K562 (cell line): ENCODE measurements around the gene PBX2.

ENCODE experiments used
- ATF2 ChIP-seq: sonication (generic); formaldehyde crosslinking; IDR thresholded peaks from 2 replicates; pipeline ENCODE4 v1.8.1; 2022; ENCODE audit warnings: missing genetic modification reagents
- CTCF ChIP-seq, 3 experiments: IDR thresholded peaks in 2 of 3; conservative IDR thresholded peaks in 1 of 3; 2 replicates each; pipeline ENCODE4 v1.5.1; 2011 to 2012; ENCODE audit warnings: low read length in 3 of 3, mild to moderate bottlenecking in 3 of 3, control low read depth in 2 of 3, improper control_type of control experiment in 1 of 3, inconsistent platforms in 1 of 3, low read depth in 1 of 3, mixed read lengths in 1 of 3, moderate library complexity in 1 of 3; ENCODE audit not compliant: insufficient read depth in 2 of 3
- DDX20 ChIP-seq: fragments of 450-650 bp; IDR thresholded peaks from 2 replicates; pipeline ENCODE4 v1.6.1; 2016; ENCODE audit warnings: missing genetic modification characterization, low read depth, mild to moderate bottlenecking, missing compliant biosample characterization, moderate library complexity
- ELK1 ChIP-seq: sonication (generic); formaldehyde crosslinking; IDR thresholded peaks from 2 replicates; pipeline ENCODE4 v1.8.1; 2022; ENCODE audit warnings: missing genetic modification reagents
- EZH2 ChIP-seq: IDR thresholded peaks from 2 replicates; pipeline ENCODE4 v1.6.1; 2012; ENCODE audit warnings: low read depth, mild to moderate bottlenecking, inconsistent platforms, low read length, borderline replicate concordance
- PML ChIP-seq: IDR thresholded peaks from 2 replicates; pipeline ENCODE4 v1.6.1; 2012; ENCODE audit warnings: low read length, inconsistent platforms
- POLR2A ChIP-seq: fragments of 450-650 bp; conservative IDR thresholded peaks from 2 replicates; pipeline ENCODE4 v1.6.1; 2016
- SP2 ChIP-seq: IDR thresholded peaks from 2 replicates; pipeline ENCODE4 v1.6.1; 2011; ENCODE audit warnings: mild to moderate bottlenecking, low read depth, low read length, moderate library complexity; ENCODE audit not compliant: poor library complexity, severe bottlenecking; ENCODE audit errors: extremely low read depth
- USF2 ChIP-seq: sonication (generic); formaldehyde crosslinking; IDR thresholded peaks from 2 replicates; pipeline ENCODE4 v1.5.0; 2020; ENCODE audit warnings: missing genetic modification reagents
- ZNF217 ChIP-seq: sonication (generic); formaldehyde crosslinking; IDR thresholded peaks from 2 replicates; pipeline ENCODE4 v1.8.0; 2022; ENCODE audit warnings: mild to moderate bottlenecking, missing genetic modification reagents
- ZNF398 ChIP-seq: fragments of 250-450 bp; sonication (Bioruptor Pico); IDR thresholded peaks from 2 replicates; pipeline ENCODE4 v1.8.0; 2021; ENCODE audit warnings: moderate library complexity, mild to moderate bottlenecking, inconsistent platforms
- TF ChIP-seq, protein P1 (sequence below): fragments of 450-650 bp; formaldehyde crosslinking; conservative IDR thresholded peaks from 2 replicates; pipeline ENCODE4 v1.4.0; 2022; ENCODE audit warnings: mild to moderate bottlenecking, missing genetic modification characterization
- TF ChIP-seq, protein P2 (sequence below): sonication (generic); formaldehyde crosslinking; IDR thresholded peaks from 2 replicates; pipeline ENCODE4 v1.9.0; 2022; ENCODE audit warnings: mild to moderate bottlenecking, missing genetic modification reagents

GRCh38 chr6:32220021-32220420 lies 30.0 kb upstream of the PBX2 start:
- TF ChIP-seq ZNF217 (CRISPR knock-in tag) (no peak), POLR2A (no peak), PML (no peak), DDX20 (tag) (no peak), ZNF398 (CRISPR knock-in tag) (no peak), ATF2 (CRISPR knock-in tag) (no peak), CTCF (IDR thresholded peaks at IDR 0.05 in 2 of 3, conservative IDR thresholded peaks at IDR 0.05 in 1 of 3; ENCODE audit: insufficient read depth in 2 of 3, low read depth in 1 of 3, low read length in 3 of 3) (no peak), ELK1 (CRISPR knock-in tag) (no peak), EZH2 (no peak), USF2 (CRISPR knock-in tag) (no peak), SP2 (no peak)
- TF ChIP-seq, protein P1, sequence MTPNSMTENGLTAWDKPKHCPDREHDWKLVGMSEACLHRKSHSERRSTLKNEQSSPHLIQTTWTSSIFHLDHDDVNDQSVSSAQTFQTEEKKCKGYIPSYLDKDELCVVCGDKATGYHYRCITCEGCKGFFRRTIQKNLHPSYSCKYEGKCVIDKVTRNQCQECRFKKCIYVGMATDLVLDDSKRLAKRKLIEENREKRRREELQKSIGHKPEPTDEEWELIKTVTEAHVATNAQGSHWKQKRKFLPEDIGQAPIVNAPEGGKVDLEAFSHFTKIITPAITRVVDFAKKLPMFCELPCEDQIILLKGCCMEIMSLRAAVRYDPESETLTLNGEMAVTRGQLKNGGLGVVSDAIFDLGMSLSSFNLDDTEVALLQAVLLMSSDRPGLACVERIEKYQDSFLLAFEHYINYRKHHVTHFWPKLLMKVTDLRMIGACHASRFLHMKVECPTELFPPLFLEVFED (CRISPR knock-in tag): no peak
- TF ChIP-seq, protein P2, sequence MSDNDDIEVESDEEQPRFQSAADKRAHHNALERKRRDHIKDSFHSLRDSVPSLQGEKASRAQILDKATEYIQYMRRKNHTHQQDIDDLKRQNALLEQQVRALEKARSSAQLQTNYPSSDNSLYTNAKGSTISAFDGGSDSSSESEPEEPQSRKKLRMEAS: no peak
